ENCODE results near the gene COA5. TPM values are rescaled to one million over a fixed set of nuclear protein-coding genes. Genes with fewer than 3 reads are reported as not detected.

COA5 gene, protein sequence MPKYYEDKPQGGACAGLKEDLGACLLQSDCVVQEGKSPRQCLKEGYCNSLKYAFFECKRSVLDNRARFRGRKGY
- 39.9 and 40.3 TPM in 2 replicates for polyA plus RNA-seq (2012; rRNA removed)
- 42.1 and 50.6 TPM in 2 replicates for polyA plus RNA-seq (2012; cell fraction: cytosol; rRNA removed)
- polyA plus RNA-seq (2012; cell fraction: nucleus; rRNA removed): 25.5 and 57.8 TPM in 2 replicates

DNA sequence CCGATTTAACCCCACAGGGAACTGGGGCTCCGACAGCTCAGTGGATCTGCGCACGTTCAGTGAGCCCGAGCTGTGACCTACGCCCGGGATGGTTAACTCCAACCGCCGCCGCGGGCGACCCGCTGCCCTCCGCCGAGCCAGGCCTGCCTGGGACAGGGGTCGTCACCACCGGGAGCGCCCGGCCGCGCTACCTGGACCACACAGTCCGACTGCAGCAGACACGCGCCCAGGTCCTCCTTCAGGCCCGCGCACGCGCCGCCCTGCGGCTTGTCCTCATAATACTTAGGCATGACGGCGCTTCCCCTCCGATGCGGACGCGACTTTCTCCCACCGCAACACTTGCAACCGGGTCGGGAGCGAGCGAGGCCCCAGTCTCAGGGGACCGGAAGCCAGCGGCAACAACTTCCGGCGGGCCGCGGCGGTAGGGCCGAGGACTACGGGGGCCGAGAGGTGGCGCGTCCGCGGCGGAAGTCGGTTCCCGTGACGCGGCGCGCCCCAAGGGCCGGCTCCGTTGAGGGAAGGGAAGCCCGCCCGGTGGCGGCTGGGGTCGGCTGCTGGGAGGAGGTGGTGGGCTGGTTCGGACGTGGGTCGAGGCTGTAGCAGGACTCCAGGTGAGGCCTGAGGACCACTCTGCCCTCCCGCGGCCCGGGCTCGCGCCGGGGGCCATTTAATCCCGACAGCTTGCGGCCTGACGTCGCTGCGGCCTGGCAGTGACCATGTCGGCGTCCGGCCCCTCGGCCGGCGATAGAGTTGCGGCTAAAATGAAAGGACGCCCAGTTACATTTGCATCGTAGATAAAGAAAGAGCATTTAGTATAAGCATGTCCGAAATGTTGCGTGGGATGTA lies at the start of gene COA5, which contains the start of gene UNC50:
TSS of gene COA5 (minus strand) at position 397 of the 846 bp plus-strand sequence. CDS start at position 290, 107 bp downstream.
TSS of gene UNC50 (plus strand) at position 474 of the 846 bp plus-strand sequence. CDS start 1,171 bp downstream, outside the sequence.
- Histone ChIP-seq H3K27ac (ENCODE audit: low read depth in 2 of 2, low read length in 1 of 2) (peak within 1 kb of the TSS; percentile 82 to 93), H3K9me3 (no peaks in the 10 kb centered on the region), H2AFZ (ENCODE audit: low read depth) (peak within 1 kb of the TSS; percentile 82), H3K79me2 (ENCODE audit: insufficient read depth) (peaks cover 76% of the 10 kb centered on the region), H3K4me3 (ENCODE audit: low read depth in 2 of 2, low read length in 1 of 2) (peak within 1 kb of the TSS; percentile 79 to 98), H3F3A (replicated peaks; ENCODE audit: insufficient read depth) (no peaks in the 10 kb centered on the region), H3K4me2 (peak within 1 kb of the TSS; percentile 71), H3K4me1 (ENCODE audit: control insufficient read depth in 1 of 2, insufficient read depth in 2 of 2, low read depth in 1 of 2, low read length in 1 of 2) (peaks cover 5 to 58% of the 10 kb centered on the region in 2 experiments; a peak in 3 of 4 replicates), H4K20me1 (ENCODE audit: insufficient read depth) (no peaks in the 10 kb centered on the region; the same call in 1 of the 2 replicates), H3K9ac (peak within 1 kb of the TSS; percentile 93), H3K9me2 (no peaks in the 10 kb centered on the region), H3K36me3 (replicated peaks in 1 of 2; ENCODE audit: control insufficient read depth in 1 of 2, insufficient read depth in 2 of 2, low read length in 1 of 2) (peaks cover 38% of the 10 kb centered on the region in 2 experiments), H3K27me3 (ENCODE audit: insufficient read depth) (no peaks in the 10 kb centered on the region)
- ChIA-PET POLR2A (interaction anchor here (0.6 to 0.9 kb wide), 2 partner anchors 13 to 24 kb away, joined by 3 to 4 read pairs; no protein-coding TSS in a partner anchor), CTCF (interaction anchor here (0.8 to 1.6 kb wide), 5 partner anchors 31 to 228 kb away, joined by 3 to 5 read pairs (median 3); no protein-coding TSS in a partner anchor)
- TF ChIP-seq FOXM1 (IDR thresholded peaks at IDR 0.05; ENCODE audit: low read depth): no peak
- TF ChIP-seq EP300 (IDR thresholded peaks at IDR 0.05; ENCODE audit: borderline replicate concordance in 1 of 2, low read depth in 1 of 2, low read length in 1 of 2): peak in 1 of 2 experiments; percentile 22; a peak in 1 of 4 replicates
- TF ChIP-seq TAF1 (IDR thresholded peaks at IDR 0.05; ENCODE audit: borderline replicate concordance, low read depth, low read length): peak; percentile 90
- 0 out of 2 replicates have a peak, but pooled peaks have one; percentile 6 for TF ChIP-seq GATA2 (CRISPR knock-in tag; IDR thresholded peaks at IDR 0.05)
- TF ChIP-seq, protein P1, sequence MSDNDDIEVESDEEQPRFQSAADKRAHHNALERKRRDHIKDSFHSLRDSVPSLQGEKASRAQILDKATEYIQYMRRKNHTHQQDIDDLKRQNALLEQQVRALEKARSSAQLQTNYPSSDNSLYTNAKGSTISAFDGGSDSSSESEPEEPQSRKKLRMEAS (IDR thresholded peaks at IDR 0.05; ENCODE audit: low read depth): peak; percentile 74; the same call in 1 of the 2 replicates
- peak; percentile 13 for TF ChIP-seq CHD2 (IDR thresholded peaks at IDR 0.05; ENCODE audit: low read length, partially characterized antibody)
- peak; percentile 97 for TF ChIP-seq GABPA (IDR thresholded peaks at IDR 0.05; ENCODE audit: low read depth)
- TF ChIP-seq POLR2AphosphoS5 (IDR thresholded peaks at IDR 0.05; ENCODE audit: low read depth, low read length): peak; percentile 92
- TF ChIP-seq ELF1 (IDR thresholded peaks at IDR 0.05): peak; percentile 82
- TF ChIP-seq FOXJ3 (CRISPR knock-in tag; IDR thresholded peaks at IDR 0.05): peak; percentile 65
- no peak for TF ChIP-seq NRF1 (IDR thresholded peaks at IDR 0.05; ENCODE audit: low read depth, low read length)
- peak; percentile 75 for TF ChIP-seq YY1 (IDR thresholded peaks at IDR 0.05; ENCODE audit: low read depth)
- TF ChIP-seq, protein P2, sequence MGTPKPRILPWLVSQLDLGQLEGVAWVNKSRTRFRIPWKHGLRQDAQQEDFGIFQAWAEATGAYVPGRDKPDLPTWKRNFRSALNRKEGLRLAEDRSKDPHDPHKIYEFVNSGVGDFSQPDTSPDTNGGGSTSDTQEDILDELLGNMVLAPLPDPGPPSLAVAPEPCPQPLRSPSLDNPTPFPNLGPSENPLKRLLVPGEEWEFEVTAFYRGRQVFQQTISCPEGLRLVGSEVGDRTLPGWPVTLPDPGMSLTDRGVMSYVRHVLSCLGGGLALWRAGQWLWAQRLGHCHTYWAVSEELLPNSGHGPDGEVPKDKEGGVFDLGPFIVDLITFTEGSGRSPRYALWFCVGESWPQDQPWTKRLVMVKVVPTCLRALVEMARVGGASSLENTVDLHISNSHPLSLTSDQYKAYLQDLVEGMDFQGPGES (IDR thresholded peaks at IDR 0.05; ENCODE audit: low read depth, low read length): no peak
- TF ChIP-seq, protein P3, sequence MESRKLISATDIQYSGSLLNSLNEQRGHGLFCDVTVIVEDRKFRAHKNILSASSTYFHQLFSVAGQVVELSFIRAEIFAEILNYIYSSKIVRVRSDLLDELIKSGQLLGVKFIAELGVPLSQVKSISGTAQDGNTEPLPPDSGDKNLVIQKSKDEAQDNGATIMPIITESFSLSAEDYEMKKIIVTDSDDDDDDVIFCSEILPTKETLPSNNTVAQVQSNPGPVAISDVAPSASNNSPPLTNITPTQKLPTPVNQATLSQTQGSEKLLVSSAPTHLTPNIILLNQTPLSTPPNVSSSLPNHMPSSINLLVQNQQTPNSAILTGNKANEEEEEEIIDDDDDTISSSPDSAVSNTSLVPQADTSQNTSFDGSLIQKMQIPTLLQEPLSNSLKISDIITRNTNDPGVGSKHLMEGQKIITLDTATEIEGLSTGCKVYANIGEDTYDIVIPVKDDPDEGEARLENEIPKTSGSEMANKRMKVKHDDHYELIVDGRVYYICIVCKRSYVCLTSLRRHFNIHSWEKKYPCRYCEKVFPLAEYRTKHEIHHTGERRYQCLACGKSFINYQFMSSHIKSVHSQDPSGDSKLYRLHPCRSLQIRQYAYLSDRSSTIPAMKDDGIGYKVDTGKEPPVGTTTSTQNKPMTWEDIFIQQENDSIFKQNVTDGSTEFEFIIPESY (IDR thresholded peaks at IDR 0.05; ENCODE audit: borderline replicate concordance, low read depth): peak; percentile 65; the same call in 1 of the 2 replicates
- TF ChIP-seq, protein P4, sequence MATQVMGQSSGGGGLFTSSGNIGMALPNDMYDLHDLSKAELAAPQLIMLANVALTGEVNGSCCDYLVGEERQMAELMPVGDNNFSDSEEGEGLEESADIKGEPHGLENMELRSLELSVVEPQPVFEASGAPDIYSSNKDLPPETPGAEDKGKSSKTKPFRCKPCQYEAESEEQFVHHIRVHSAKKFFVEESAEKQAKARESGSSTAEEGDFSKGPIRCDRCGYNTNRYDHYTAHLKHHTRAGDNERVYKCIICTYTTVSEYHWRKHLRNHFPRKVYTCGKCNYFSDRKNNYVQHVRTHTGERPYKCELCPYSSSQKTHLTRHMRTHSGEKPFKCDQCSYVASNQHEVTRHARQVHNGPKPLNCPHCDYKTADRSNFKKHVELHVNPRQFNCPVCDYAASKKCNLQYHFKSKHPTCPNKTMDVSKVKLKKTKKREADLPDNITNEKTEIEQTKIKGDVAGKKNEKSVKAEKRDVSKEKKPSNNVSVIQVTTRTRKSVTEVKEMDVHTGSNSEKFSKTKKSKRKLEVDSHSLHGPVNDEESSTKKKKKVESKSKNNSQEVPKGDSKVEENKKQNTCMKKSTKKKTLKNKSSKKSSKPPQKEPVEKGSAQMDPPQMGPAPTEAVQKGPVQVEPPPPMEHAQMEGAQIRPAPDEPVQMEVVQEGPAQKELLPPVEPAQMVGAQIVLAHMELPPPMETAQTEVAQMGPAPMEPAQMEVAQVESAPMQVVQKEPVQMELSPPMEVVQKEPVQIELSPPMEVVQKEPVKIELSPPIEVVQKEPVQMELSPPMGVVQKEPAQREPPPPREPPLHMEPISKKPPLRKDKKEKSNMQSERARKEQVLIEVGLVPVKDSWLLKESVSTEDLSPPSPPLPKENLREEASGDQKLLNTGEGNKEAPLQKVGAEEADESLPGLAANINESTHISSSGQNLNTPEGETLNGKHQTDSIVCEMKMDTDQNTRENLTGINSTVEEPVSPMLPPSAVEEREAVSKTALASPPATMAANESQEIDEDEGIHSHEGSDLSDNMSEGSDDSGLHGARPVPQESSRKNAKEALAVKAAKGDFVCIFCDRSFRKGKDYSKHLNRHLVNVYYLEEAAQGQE (IDR thresholded peaks at IDR 0.05; ENCODE audit: low read depth, low read length): peak; percentile 66; the same call in 1 of the 2 replicates
- DNase-seq: peak; percentile 98
- 2% methylated on average over 25 of the region's 93 CpGs for WGBS (ENCODE audit: low lambda C conversion rate)
